A673 (cell line): Measurements from ENCODE around the gene CAMKK2.

Experiments
- EZH2 ChIP-seq: fragments of 200-600 bp; sonication (generic); IDR thresholded peaks from 2 replicates; pipeline ENCODE4 v1.6.1; 2017; ENCODE audit warnings: borderline replicate concordance, low read depth, mild to moderate bottlenecking, mixed read lengths, antibody characterized with exemption, low read length; ENCODE audit not compliant: poor library complexity, severe bottlenecking
- TF ChIP-seq, protein P1 (sequence below): fragments of 300-800, 200-600 bp; sonication (generic); conservative IDR thresholded peaks from 2 replicates; pipeline ENCODE4 v1.5.1; 2017; ENCODE audit warnings: low read depth, mild to moderate bottlenecking, antibody characterized with exemption, low read length, moderate library complexity, mixed read lengths

DNA sequence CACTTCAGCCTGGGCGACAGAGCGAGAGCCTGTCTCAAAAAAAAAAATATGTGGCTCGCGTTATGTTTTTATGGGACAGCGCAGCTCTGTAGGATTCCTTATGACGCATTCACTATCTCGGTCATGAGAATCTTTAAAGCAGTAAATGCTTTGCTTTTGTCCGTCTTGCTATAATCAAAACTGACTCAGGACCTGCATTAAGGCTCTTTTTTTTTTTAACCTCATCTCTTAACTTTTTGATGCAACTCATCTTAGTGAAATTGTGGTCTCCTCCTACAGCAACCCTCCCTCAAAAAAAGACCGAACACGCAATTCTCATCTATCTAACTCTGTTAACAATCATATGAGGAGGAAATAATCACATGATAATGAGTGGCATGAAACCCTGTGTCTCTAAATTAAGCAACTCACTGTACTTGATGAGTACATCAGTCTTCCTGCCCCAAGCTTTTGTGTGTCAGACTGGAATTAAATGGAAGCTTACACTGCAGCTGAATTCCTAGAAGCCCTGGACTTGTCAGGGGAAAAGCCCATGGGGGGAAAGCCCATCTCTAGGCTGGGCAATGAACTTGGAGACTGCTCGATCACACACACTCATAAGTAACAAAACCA lies 82.2 kb downstream of the CAMKK2 start:
- TF ChIP-seq, protein P1, sequence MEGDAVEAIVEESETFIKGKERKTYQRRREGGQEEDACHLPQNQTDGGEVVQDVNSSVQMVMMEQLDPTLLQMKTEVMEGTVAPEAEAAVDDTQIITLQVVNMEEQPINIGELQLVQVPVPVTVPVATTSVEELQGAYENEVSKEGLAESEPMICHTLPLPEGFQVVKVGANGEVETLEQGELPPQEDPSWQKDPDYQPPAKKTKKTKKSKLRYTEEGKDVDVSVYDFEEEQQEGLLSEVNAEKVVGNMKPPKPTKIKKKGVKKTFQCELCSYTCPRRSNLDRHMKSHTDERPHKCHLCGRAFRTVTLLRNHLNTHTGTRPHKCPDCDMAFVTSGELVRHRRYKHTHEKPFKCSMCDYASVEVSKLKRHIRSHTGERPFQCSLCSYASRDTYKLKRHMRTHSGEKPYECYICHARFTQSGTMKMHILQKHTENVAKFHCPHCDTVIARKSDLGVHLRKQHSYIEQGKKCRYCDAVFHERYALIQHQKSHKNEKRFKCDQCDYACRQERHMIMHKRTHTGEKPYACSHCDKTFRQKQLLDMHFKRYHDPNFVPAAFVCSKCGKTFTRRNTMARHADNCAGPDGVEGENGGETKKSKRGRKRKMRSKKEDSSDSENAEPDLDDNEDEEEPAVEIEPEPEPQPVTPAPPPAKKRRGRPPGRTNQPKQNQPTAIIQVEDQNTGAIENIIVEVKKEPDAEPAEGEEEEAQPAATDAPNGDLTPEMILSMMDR: no peak
- no peak for TF ChIP-seq EZH2
